Stimulated activated CD8-positive, alpha-beta memory T cell treated with anti-CD3 and anti-CD28 coated beads, Interleukin-4, amount 100 ng/mL, for 4 hours (primary cell): ENCODE measurements around the gene TDRD6.
"Not testable (repeated sequence)": the region's sequence is repeated elsewhere in the genome, so short reads cannot be mapped to it uniquely, and the experiment has no call there.

Experiments used
- DNase-seq, 2 donors: peaks; one replicate each; pipeline ENCODE4 v3.0.0-alpha.2; 2020; ENCODE audit warnings: low read depth in 2 of 2, low spot score in 1 of 2

The TDRD6 gene

DNA sequence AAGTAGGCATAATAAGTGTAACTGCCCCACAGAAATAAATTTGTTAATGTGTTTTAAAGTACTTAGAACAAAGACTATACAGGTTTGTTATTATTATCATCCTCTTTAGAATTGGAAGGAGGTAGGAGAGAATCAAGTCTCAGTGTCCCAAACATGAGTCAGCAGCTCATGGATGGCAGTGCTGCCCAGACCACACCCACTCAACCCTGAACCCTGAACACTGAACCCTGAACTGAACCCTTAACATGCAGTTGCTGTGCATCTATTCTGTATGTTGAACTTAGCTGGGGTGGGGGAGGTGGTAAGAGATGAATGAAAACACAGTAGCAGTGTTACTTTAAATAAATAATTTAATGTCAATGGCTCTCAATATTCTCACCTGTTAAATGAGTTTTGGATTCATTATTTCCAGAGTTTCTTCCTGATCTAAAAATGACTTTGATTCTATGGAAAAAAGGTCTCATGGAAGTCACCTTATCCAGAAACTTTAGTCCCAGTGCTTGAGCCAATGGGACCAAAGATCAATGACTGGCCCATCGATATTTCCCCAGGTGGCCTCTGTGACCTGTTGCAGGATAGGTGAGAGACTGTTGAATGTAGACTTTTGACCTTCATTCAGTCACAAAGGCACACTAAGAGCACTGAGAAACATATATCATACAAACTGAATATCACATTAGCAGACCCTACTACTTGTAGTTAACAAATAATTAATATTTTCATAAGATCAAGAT is 55.9 kb downstream of the TDRD6 start:
- no peak for DNase-seq

DNA sequence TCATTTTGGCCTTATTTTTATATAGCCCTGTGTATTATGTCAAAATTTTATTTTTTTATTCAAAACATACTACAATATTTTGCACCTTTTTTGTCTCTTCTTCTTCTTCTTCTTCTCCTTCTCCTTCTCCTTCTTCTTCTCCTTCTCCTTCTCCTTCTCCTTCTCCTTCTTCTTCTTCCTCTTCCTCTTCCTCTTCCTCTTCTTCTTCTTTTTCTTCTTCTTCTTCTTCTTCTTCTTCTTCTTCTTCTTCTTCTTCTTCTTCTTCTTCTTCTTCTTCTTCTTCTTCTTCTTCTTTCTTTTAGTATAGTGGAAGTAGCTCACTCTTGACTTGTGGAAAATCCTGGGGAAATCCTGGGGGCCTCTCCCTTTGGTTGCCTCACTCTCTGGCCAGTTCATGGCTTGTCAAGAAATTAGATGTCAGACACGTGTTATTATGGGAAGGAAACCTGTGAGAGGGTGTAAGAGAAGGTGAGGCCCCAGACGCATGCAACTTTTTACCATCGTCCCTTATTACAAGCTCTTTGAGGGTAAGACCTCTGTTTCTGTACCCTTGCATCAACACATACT is 56.6 kb downstream of the TDRD6 start:
- not testable (repeated sequence) for DNase-seq

GRCh38 chr6:46745973-46746372 is 58.3 kb downstream of the TDRD6 start:
- no peak for DNase-seq

- no peak for DNase-seq
These were observed 59.0 kb downstream of the TDRD6 start, which contains the start of gene ANKRD66 for GRCh38 chr6:46746696-46747095. TSS of gene ANKRD66 (plus strand) at chr6:46746933. CDS start at chr6:46751949, 5,016 bp downstream.

GRCh38 chr6:46748940-46749503 is 61.3 kb downstream of the TDRD6 start:
- DNase-seq: no peak

- no peak for DNase-seq
These were observed 62.0 kb downstream of the TDRD6 start for GRCh38 chr6:46749731-46750130.

DNA sequence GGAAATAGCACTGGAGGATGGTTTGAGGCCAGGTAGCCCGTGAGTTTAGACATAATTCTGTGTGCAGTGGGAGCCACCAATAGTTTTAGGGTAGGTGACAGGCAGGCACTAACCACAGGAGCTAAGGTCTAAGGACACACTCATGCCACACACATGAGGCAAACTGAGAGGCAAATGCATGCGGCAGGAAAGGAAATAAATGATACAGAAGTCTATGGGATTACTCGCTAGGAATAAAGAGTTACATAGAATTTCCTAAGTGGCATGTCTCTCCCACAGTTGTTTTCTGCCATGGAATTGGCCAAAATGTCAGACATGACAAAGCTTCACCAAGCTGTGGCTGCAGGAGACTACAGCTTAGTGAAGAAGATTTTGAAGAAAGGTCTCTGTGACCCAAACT is 64.0 kb downstream of the TDRD6 start:
- DNase-seq: no peak
